Glutamatergic neuron (in vitro differentiated cells): ENCODE results near the gene PTPN3. TPM values are rescaled to one million over a fixed set of nuclear protein-coding genes. Genes with fewer than 3 reads are reported as not detected.

Experiments used
- DNase-seq: peaks from one replicate; pipeline ENCODE4 v3.0.0; 2022
- H3K27ac Mint-ChIP-seq: one replicate; pipeline ENCODE4 v1.8.0; 2020; ENCODE audit warnings: mild to moderate bottlenecking, mixed read lengths, inconsistent platforms; ENCODE audit not compliant: unreplicated experiment
- H3K27me3 Mint-ChIP-seq: one replicate; pipeline ENCODE4 v1.8.0; 2020; ENCODE audit warnings: mild to moderate bottlenecking, moderate library complexity, mixed read lengths, inconsistent platforms; ENCODE audit not compliant: unreplicated experiment
- H3K36me3 Mint-ChIP-seq: one replicate; pipeline ENCODE4 v1.8.0; 2020; ENCODE audit warnings: mild to moderate bottlenecking, mixed read lengths, inconsistent platforms; ENCODE audit not compliant: unreplicated experiment
- H3K4me1 Mint-ChIP-seq: one replicate; pipeline ENCODE4 v1.8.0; 2020; ENCODE audit warnings: mild to moderate bottlenecking, low read depth, mixed read lengths, inconsistent platforms; ENCODE audit not compliant: unreplicated experiment
- H3K4me3 Mint-ChIP-seq: one replicate; pipeline ENCODE4 v1.8.0; 2020; ENCODE audit warnings: mild to moderate bottlenecking, mixed read lengths, inconsistent platforms; ENCODE audit not compliant: unreplicated experiment
- H3K9me3 Mint-ChIP-seq: one replicate; pipeline ENCODE4 v1.8.0; 2020; ENCODE audit warnings: mild to moderate bottlenecking, moderate library complexity, mixed read lengths, inconsistent platforms; ENCODE audit not compliant: unreplicated experiment
- total RNA-seq: library from RNA; stranded (reverse); fragmentation: NEBNext Ultra II Directional; extraction: Animal tissue kit (Norgen Biotek cat#: 25700); gene quantifications from one replicate; pipeline ENCODE4 v1.2.1, GENCODE V29; 2021; ENCODE audit not compliant: unreplicated experiment
- TF ChIP-seq, protein P1 (sequence below): fragments of 200-600 bp; sonication (generic); IDR thresholded peaks from one replicate; pipeline ENCODE4 v1.5.0; 2021; ENCODE audit not compliant: partially characterized antibody, unreplicated experiment

PTPN3 gene
- total RNA-seq, 1 donor from 2014 or later: 1.6 TPM

DNA sequence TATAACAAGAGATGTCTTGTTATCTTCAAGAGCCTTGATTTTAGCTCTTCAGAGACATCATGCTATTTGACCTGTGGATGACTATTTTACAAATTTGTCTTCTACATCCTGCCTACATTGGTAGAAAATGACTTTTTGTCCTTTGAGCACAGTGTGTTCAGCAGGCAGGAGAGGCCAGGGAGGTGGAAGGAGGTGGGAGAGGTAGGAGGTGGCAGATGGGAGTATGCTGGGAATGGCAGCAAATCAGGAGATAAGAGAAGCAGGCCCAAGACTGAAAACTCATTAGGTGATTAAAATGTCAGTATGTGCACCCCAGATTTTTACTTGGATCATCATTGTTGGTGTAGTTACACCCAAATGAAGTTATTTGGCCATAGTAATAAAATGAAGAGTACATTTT lies 44.1 kb downstream of the PTPN3 start:
- TF ChIP-seq, protein P1, sequence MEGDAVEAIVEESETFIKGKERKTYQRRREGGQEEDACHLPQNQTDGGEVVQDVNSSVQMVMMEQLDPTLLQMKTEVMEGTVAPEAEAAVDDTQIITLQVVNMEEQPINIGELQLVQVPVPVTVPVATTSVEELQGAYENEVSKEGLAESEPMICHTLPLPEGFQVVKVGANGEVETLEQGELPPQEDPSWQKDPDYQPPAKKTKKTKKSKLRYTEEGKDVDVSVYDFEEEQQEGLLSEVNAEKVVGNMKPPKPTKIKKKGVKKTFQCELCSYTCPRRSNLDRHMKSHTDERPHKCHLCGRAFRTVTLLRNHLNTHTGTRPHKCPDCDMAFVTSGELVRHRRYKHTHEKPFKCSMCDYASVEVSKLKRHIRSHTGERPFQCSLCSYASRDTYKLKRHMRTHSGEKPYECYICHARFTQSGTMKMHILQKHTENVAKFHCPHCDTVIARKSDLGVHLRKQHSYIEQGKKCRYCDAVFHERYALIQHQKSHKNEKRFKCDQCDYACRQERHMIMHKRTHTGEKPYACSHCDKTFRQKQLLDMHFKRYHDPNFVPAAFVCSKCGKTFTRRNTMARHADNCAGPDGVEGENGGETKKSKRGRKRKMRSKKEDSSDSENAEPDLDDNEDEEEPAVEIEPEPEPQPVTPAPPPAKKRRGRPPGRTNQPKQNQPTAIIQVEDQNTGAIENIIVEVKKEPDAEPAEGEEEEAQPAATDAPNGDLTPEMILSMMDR: no peak
- no peaks in the 10 kb centered on the region for H3K36me3 Mint-ChIP-seq
- no peak overlapping the region for H3K4me3 Mint-ChIP-seq
- no peak for DNase-seq
- H3K9me3 Mint-ChIP-seq: no peaks in the 10 kb centered on the region
- H3K27ac Mint-ChIP-seq: no peak overlapping the region
- peaks cover 4% of the 10 kb centered on the region for H3K4me1 Mint-ChIP-seq
- peaks cover under 1% of the 10 kb centered on the region for H3K27me3 Mint-ChIP-seq

DNA sequence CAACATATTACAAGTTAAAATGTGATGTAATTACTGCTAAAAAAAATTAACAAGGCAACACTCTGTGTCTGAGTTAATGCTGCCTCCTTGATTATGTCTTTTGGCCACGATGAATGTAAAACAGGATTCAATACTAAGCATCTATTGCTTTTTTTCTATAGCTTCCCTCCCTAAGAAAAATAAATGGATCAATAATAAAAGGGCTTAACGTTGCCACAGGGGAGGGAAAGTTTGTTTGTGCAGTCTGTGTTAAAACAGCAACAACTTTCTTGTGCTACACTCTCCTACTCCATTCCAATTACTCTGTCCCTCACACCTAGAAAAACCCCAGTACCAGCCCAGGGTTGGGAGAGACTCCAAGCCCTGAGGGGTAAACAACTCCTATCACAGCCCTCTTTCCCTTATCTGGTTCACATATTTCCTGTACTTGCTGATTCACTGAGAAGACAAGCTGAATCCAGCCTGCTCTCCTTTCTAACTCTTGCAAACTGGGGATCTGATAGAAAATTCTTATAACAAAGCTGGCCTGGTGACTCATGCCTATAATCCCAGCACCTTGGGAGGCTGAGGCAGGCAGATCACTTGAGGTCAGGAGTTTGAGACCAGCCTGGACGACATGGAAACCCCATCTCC lies 44.8 kb downstream of the PTPN3 start:
- peaks cover 4% of the 10 kb centered on the region for H3K4me1 Mint-ChIP-seq
- no peak overlapping the region for H3K4me3 Mint-ChIP-seq
- DNase-seq: no peak
- H3K9me3 Mint-ChIP-seq: no peaks in the 10 kb centered on the region
- H3K27me3 Mint-ChIP-seq: peaks cover 2% of the 10 kb centered on the region
- no peaks in the 10 kb centered on the region for H3K36me3 Mint-ChIP-seq
- no peak overlapping the region for H3K27ac Mint-ChIP-seq
- TF ChIP-seq, protein P1: no peak

DNA sequence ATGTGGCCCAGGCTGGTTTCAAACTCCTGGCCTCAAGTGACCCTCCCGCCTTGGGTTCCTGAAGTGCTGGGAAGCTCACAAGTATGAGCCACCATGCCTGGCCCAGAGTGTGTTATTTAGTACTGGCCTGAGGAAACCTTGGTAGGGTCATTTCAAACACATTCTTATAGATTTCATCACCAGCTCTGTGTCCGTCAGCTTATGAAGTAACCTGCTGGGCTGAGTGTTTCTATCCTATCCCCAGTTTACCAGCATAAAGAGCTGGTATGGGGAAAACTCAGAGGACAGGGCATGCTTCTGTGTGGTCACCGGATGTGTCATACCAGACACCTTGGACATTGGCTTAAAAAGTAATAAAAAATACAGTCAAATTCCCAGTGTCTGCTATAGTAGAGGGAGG lies 45.3 kb downstream of the PTPN3 start:
- DNase-seq: no peak
- H3K4me1 Mint-ChIP-seq: peaks cover 4% of the 10 kb centered on the region
- peaks cover 2% of the 10 kb centered on the region for H3K27me3 Mint-ChIP-seq
- H3K4me3 Mint-ChIP-seq: no peak overlapping the region
- H3K27ac Mint-ChIP-seq: no peak overlapping the region
- H3K36me3 Mint-ChIP-seq: peaks cover 2% of the 10 kb centered on the region
- TF ChIP-seq, protein P1: no peak
- H3K9me3 Mint-ChIP-seq: no peaks in the 10 kb centered on the region

DNA sequence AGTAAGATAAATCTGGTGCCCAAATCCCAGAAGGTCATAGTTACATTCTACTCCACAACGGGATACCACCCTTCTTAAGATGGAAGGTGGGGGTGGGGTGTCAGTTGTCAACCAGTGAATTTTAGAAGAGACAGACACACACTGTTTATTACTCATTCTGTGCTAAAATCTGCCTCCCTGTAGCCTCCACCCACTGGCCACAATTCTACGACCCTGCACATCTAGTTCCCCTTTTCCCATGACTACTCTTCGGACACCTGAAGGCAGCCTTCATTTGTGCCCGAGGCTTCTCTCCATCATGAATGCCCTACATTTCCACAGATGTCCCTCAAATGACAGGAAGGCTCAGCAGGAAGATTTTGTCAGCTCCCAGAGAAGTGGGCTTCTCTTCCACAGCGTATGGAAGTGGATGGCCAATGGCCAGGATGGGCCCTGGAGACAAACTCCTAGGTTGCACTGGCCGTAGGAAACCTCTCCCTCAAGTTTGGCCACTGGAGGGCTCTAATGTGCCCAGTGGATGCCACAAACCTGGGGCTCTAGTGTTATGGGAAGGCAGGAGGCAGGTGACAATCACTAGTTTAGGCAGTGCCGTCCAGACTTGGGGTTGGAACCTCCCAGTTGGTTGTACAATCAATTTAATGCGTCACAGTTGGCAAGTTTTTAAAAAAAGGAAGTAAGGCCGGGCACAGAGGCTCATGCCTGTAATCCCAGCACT lies 46.6 kb downstream of the PTPN3 start:
- Mint-ChIP-seq H3K36me3 (peaks cover 4% of the 10 kb centered on the region), H3K4me1 (peaks cover 4% of the 10 kb centered on the region), H3K9me3 (no peaks in the 10 kb centered on the region), H3K27me3 (peaks cover 5% of the 10 kb centered on the region), H3K4me3 (no peak overlapping the region), H3K27ac (no peak overlapping the region)
- no peak for DNase-seq
- TF ChIP-seq, protein P1: no peak

DNA sequence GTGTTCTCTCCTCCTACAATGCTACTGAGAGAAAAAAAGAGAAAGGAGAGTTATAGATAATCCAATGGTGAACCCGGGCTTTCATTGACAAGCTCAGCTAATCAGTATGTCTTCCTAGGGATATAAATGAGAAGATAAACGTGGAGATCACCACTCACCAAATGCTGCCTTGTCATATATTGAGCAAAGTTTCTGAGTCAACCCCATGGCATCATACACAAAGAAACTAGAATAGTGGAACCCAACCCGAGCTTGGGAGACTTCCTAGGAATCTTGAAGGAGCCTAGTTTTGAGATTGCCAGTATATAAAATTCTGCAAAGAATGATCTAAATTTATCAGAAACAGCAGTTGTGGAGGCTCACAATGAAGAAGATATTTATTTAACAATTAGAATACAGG lies 47.8 kb downstream of the PTPN3 start:
- Mint-ChIP-seq H3K4me3 (no peak overlapping the region), H3K4me1 (peaks cover 4% of the 10 kb centered on the region), H3K27ac (no peak overlapping the region), H3K36me3 (peaks cover 4% of the 10 kb centered on the region), H3K9me3 (no peaks in the 10 kb centered on the region), H3K27me3 (peaks cover 7% of the 10 kb centered on the region)
- DNase-seq: no peak
- TF ChIP-seq, protein P1: no peak
